Stimulated activated CD4-positive, alpha-beta T cell treated with anti-CD3 and anti-CD28 coated beads, Interleukin-12 subunit alpha, Interleukin-12 subunit beta, amount 100 ng/mL, for 24 hours (primary cell): Measurements from ENCODE around the gene MAP1B.

Experiments
- DNase-seq, 2 experiments: peaks; one replicate each; pipeline ENCODE4 v3.0.0-alpha.2; 2020; ENCODE audit warnings: low read depth in 2 of 2

Gene MAP1B

GRCh38 chr5:72133212-72133990 lies 26.1 kb downstream of the MAP1B start:
- no peak for DNase-seq

- no peak for DNase-seq
Observed at GRCh38 chr5:72134226-72134899, 27.1 kb downstream of the MAP1B start.

- DNase-seq: no peak
Observed at GRCh38 chr5:72137826-72138409, 30.6 kb downstream of the MAP1B start.

- DNase-seq: peak in 1 of 2 experiments; percentile 20
Observed at GRCh38 chr5:72138943-72139521, 31.8 kb downstream of the MAP1B start.

- DNase-seq: no peak
Observed at GRCh38 chr5:72140711-72141110, 33.4 kb downstream of the MAP1B start.

GRCh38 chr5:72141440-72142355 lies 34.4 kb downstream of the MAP1B start:
- no peak for DNase-seq

- DNase-seq: no peak
Observed at GRCh38 chr5:72144762-72145161, 37.5 kb downstream of the MAP1B start.

- no peak for DNase-seq
Observed at GRCh38 chr5:72145348-72145747, 38.1 kb downstream of the MAP1B start.

- no peak for DNase-seq
Observed at GRCh38 chr5:72146056-72146455, 38.8 kb downstream of the MAP1B start.

- no peak for DNase-seq
Observed at GRCh38 chr5:72147569-72147968, 40.3 kb downstream of the MAP1B start.

GRCh38 chr5:72149742-72150141 lies 42.5 kb downstream of the MAP1B start:
- DNase-seq: no peak

GRCh38 chr5:72151169-72151568 lies 43.9 kb downstream of the MAP1B start:
- no peak for DNase-seq

- no peak for DNase-seq
Observed at GRCh38 chr5:72151646-72152045, 44.4 kb downstream of the MAP1B start.

GRCh38 chr5:72152545-72152944 lies 45.3 kb downstream of the MAP1B start:
- no peak for DNase-seq

GRCh38 chr5:72153551-72153950 lies 46.3 kb downstream of the MAP1B start:
- no peak for DNase-seq

GRCh38 chr5:72154076-72154756 lies 46.9 kb downstream of the MAP1B start:
- no peak for DNase-seq

- no peak for DNase-seq
Observed at GRCh38 chr5:72156946-72157624, 49.8 kb downstream of the MAP1B start.

GRCh38 chr5:72157625-72157962 lies 50.3 kb downstream of the MAP1B start:
- DNase-seq: no peak

- DNase-seq: no peak
Observed at GRCh38 chr5:72159501-72159911, 52.2 kb downstream of the MAP1B start.

- no peak for DNase-seq
Observed at GRCh38 chr5:72160329-72160728, 53.1 kb downstream of the MAP1B start.
